GM23338 (cell line): ENCODE results near the gene FAM76A. TPM values are rescaled to one million over a fixed set of nuclear protein-coding genes. Genes with fewer than 3 reads are reported as not detected.

Experiments used
- ATAC-seq: fragments of 200-7000 bp; cut with Tn5 transposase; 3 replicates; pipeline ENCODE4 v1.9.1; 2020
- DNase-seq: peaks from one replicate; pipeline ENCODE4 v3.0.0-alpha.2; 2015; ENCODE audit warnings: low spot score
- H2AFZ ChIP-seq: fragments of 200-600 bp; sonication (generic); 2 replicates; pipeline ENCODE4 v1.8.0; 2016; ENCODE audit warnings: antibody characterized with exemption, mild to moderate bottlenecking, moderate library complexity
- H3F3A ChIP-seq: fragments of 200-600 bp; sonication (generic); replicated peaks from 2 replicates; pipeline ENCODE4 v1.8.0; 2017; ENCODE audit warnings: antibody characterized with exemption, mixed run types, low read depth
- H3K27ac ChIP-seq: fragments of 200-600 bp; sonication (generic); 2 replicates; pipeline ENCODE4 v1.6.1; 2016; ENCODE audit warnings: low read depth
- H3K27me3 ChIP-seq: fragments of 200-600 bp; sonication (generic); 2 replicates; pipeline ENCODE4 v1.8.0; 2016; ENCODE audit warnings: mild to moderate bottlenecking, mixed run types, moderate library complexity; ENCODE audit not compliant: insufficient read depth
- H3K36me3 ChIP-seq: fragments of 200-600 bp; sonication (generic); 2 replicates; pipeline ENCODE4 v1.8.0; 2016; ENCODE audit warnings: mild to moderate bottlenecking; ENCODE audit not compliant: insufficient read depth
- H3K4me1 ChIP-seq: fragments of 200-600 bp; sonication (generic); 2 replicates; pipeline ENCODE4 v1.8.0; 2016; ENCODE audit warnings: mild to moderate bottlenecking, moderate library complexity; ENCODE audit not compliant: insufficient read depth
- H3K4me2 ChIP-seq: fragments of 200-600 bp; sonication (generic); 2 replicates; pipeline ENCODE4 v1.7.1; 2017; ENCODE audit warnings: mixed run types
- H3K4me3 ChIP-seq: fragments of 200-600 bp; sonication (generic); 2 replicates; pipeline ENCODE4 v1.6.1; 2016; ENCODE audit warnings: mixed run types
- H3K79me2 ChIP-seq: fragments of 200-600 bp; sonication (generic); replicated peaks from 2 replicates; pipeline ENCODE4 v1.8.0; 2017; ENCODE audit warnings: mild to moderate bottlenecking; ENCODE audit not compliant: insufficient read depth
- H3K9me2 ChIP-seq: fragments of 200-600 bp; sonication (generic); 2 replicates; pipeline ENCODE4 v1.8.0; 2017; ENCODE audit not compliant: insufficient read depth
- H4K20me1 ChIP-seq: fragments of 200-600 bp; sonication (generic); replicated peaks from 2 replicates; pipeline ENCODE4 v1.8.0; 2017; ENCODE audit warnings: mild to moderate bottlenecking; ENCODE audit not compliant: insufficient read depth
- H3K27ac Mint-ChIP-seq: 2 replicates; pipeline ENCODE4 v1.8.0; 2020; ENCODE audit warnings: inconsistent platforms, mild to moderate bottlenecking, moderate library complexity, mixed read lengths
- H3K27me3 Mint-ChIP-seq: 3 replicates; pipeline ENCODE4 v1.8.0; 2022; ENCODE audit warnings: low read depth, mild to moderate bottlenecking, moderate library complexity, mixed read lengths, inconsistent platforms; ENCODE audit not compliant: insufficient read depth, poor library complexity
- H3K36me3 Mint-ChIP-seq: 3 replicates; pipeline ENCODE4 v1.8.0; 2021; ENCODE audit warnings: low read depth, mild to moderate bottlenecking, inconsistent platforms, moderate library complexity, mixed read lengths
- H3K4me1 Mint-ChIP-seq: 3 replicates; pipeline ENCODE4 v1.8.0; 2020; ENCODE audit warnings: mild to moderate bottlenecking, inconsistent platforms, mixed read lengths
- H3K4me3 Mint-ChIP-seq: 3 replicates; pipeline ENCODE4 v1.8.0; 2021; ENCODE audit warnings: moderate library complexity, mild to moderate bottlenecking, inconsistent platforms, mixed read lengths
- H3K9me3 Mint-ChIP-seq: 3 replicates; pipeline ENCODE4 v1.8.0; 2020; ENCODE audit warnings: moderate library complexity, mild to moderate bottlenecking, inconsistent platforms, mixed read lengths
- CREB1 ChIP-seq: fragments of 250-450 bp; sonication (Bioruptor Pico); IDR thresholded peaks from 2 replicates; pipeline ENCODE4 v1.5.0; 2020; ENCODE audit warnings: low read depth, mild to moderate bottlenecking, moderate library complexity
- EZH2 ChIP-seq: fragments of 200-600 bp; sonication (generic); IDR thresholded peaks from one replicate; pipeline ENCODE4 v1.8.0; 2017; ENCODE audit warnings: antibody characterized with exemption, mild to moderate bottlenecking, low read depth; ENCODE audit not compliant: unreplicated experiment
- EZH2phosphoT487 ChIP-seq: fragments of 200-600 bp; sonication (generic); IDR thresholded peaks from one replicate; pipeline ENCODE4 v1.8.1; 2018; ENCODE audit warnings: antibody characterized with exemption; ENCODE audit not compliant: unreplicated experiment
- JUNB ChIP-seq: IDR thresholded peaks from one replicate; pipeline ENCODE4 v1.6.1; 2016; ENCODE audit warnings: antibody characterized with exemption; ENCODE audit not compliant: unreplicated experiment
- NANOG ChIP-seq: IDR thresholded peaks from 2 replicates; pipeline ENCODE4 v1.6.1; 2016; ENCODE audit warnings: antibody characterized with exemption, borderline replicate concordance
- POLR2AphosphoS5 ChIP-seq: IDR thresholded peaks from 2 replicates; pipeline ENCODE4 v1.6.1; 2016; ENCODE audit warnings: antibody characterized with exemption, low read depth
- STAT1 ChIP-seq: IDR thresholded peaks from one replicate; pipeline ENCODE4 v1.6.1; 2016; ENCODE audit warnings: antibody characterized with exemption; ENCODE audit not compliant: unreplicated experiment
- ZNF114 ChIP-seq: fragments of 250-450 bp; sonication (Bioruptor Pico); IDR thresholded peaks from 2 replicates; pipeline ENCODE4 v1.5.0; 2020; ENCODE audit warnings: mild to moderate bottlenecking, moderate library complexity
- ZNF331 ChIP-seq: fragments of 250-450 bp; sonication (Bioruptor Pico); IDR thresholded peaks from 2 replicates; pipeline ENCODE4 v1.5.0; 2020; ENCODE audit warnings: low read depth, mild to moderate bottlenecking, moderate library complexity
- polyA plus RNA-seq: library from polyadenylated mRNA; unstranded; fragments of >200 nt; fragmentation: Nextera tagmentation; extraction: Ambion mirVana; gene quantifications from 2 replicates; pipeline ENCODE4 v1.2.1, GENCODE V29; 2016
- total RNA-seq: library from RNA; depleted of rRNA; stranded (reverse); fragments of >200 nt; shearing (Covaris generic); gene quantifications from 2 replicates; pipeline ENCODE4 v1.2.3, GENCODE V29; 2014
- TF ChIP-seq, protein P1 (sequence below), 2 experiments: fragments of 200-600 bp in 1 of 2; sonication (generic) in 1 of 2; conservative IDR thresholded peaks; 2 replicates each; pipeline versions ENCODE4 v1.5.1 to v1.6.1; 2016 to 2017; ENCODE audit warnings: antibody characterized with exemption in 2 of 2, low read depth in 2 of 2, mild to moderate bottlenecking in 2 of 2, moderate library complexity in 1 of 2
- TF ChIP-seq, protein P2 (sequence below): fragments of 250-450 bp; sonication (Bioruptor Pico); IDR thresholded peaks from 2 replicates; pipeline ENCODE4 v1.5.0; 2020; ENCODE audit warnings: mild to moderate bottlenecking, moderate library complexity
- TF ChIP-seq, protein P3 (sequence below): IDR thresholded peaks from 2 replicates; pipeline ENCODE4 v1.6.1; 2016; ENCODE audit warnings: antibody characterized with exemption
- TF ChIP-seq, protein P4 (sequence below): IDR thresholded peaks from one replicate; pipeline ENCODE4 v1.6.1; 2018; ENCODE audit warnings: antibody characterized with exemption; ENCODE audit not compliant: unreplicated experiment

Gene FAM76A
- total and polyA plus RNA-seq, 2 experiments from 2014 or later, result 12.5 to 13.8 TPM

DNA sequence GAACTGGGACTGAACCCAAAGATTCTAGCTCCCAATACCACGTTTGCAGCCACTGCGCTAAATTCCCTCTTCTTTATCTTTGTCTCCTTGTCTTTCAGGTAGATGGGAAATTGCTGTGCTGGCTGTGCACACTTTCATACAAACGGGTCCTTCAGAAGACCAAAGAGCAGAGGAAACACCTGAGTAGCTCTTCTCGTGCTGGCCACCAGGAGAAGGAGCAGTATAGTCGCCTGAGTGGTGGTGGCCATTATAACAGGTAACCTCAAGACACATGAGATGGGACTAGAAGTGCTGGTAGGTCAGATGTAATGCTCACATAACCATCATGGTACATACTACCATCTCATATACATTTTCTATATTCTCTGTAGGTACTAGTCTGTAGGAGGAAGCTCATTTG lies 18.8 kb downstream of the FAM76A start:
- no peaks in the 10 kb centered on the region for H3K27me3 ChIP-seq
- H3K4me3 ChIP-seq, result no peak overlapping the region
- H2AFZ ChIP-seq, result no peak overlapping the region
- H3K4me3 Mint-ChIP-seq, result no peak overlapping the region
- no peak for ATAC-seq
- DNase-seq, result no peak
- H3K36me3 Mint-ChIP-seq, result peaks cover 11% of the 10 kb centered on the region
- H3K79me2 ChIP-seq, result no peaks in the 10 kb centered on the region
- no peaks in the 10 kb centered on the region; the same call in 1 of the 2 replicates for H4K20me1 ChIP-seq
- peaks cover 7% of the 10 kb centered on the region; the same call in 1 of the 2 replicates for H3K36me3 ChIP-seq
- H3F3A ChIP-seq, result no peaks in the 10 kb centered on the region
- TF ChIP-seq, protein P1, sequence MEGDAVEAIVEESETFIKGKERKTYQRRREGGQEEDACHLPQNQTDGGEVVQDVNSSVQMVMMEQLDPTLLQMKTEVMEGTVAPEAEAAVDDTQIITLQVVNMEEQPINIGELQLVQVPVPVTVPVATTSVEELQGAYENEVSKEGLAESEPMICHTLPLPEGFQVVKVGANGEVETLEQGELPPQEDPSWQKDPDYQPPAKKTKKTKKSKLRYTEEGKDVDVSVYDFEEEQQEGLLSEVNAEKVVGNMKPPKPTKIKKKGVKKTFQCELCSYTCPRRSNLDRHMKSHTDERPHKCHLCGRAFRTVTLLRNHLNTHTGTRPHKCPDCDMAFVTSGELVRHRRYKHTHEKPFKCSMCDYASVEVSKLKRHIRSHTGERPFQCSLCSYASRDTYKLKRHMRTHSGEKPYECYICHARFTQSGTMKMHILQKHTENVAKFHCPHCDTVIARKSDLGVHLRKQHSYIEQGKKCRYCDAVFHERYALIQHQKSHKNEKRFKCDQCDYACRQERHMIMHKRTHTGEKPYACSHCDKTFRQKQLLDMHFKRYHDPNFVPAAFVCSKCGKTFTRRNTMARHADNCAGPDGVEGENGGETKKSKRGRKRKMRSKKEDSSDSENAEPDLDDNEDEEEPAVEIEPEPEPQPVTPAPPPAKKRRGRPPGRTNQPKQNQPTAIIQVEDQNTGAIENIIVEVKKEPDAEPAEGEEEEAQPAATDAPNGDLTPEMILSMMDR (conservative IDR thresholded peaks at IDR 0.05; ENCODE audit: low read depth in 2 of 2), result no peak
- no peak for TF ChIP-seq ZNF331 (CRISPR knock-in tag)
- TF ChIP-seq CREB1 (CRISPR knock-in tag), result no peak
- no peak for TF ChIP-seq POLR2AphosphoS5
- no peak for TF ChIP-seq JUNB
- TF ChIP-seq, protein P2, sequence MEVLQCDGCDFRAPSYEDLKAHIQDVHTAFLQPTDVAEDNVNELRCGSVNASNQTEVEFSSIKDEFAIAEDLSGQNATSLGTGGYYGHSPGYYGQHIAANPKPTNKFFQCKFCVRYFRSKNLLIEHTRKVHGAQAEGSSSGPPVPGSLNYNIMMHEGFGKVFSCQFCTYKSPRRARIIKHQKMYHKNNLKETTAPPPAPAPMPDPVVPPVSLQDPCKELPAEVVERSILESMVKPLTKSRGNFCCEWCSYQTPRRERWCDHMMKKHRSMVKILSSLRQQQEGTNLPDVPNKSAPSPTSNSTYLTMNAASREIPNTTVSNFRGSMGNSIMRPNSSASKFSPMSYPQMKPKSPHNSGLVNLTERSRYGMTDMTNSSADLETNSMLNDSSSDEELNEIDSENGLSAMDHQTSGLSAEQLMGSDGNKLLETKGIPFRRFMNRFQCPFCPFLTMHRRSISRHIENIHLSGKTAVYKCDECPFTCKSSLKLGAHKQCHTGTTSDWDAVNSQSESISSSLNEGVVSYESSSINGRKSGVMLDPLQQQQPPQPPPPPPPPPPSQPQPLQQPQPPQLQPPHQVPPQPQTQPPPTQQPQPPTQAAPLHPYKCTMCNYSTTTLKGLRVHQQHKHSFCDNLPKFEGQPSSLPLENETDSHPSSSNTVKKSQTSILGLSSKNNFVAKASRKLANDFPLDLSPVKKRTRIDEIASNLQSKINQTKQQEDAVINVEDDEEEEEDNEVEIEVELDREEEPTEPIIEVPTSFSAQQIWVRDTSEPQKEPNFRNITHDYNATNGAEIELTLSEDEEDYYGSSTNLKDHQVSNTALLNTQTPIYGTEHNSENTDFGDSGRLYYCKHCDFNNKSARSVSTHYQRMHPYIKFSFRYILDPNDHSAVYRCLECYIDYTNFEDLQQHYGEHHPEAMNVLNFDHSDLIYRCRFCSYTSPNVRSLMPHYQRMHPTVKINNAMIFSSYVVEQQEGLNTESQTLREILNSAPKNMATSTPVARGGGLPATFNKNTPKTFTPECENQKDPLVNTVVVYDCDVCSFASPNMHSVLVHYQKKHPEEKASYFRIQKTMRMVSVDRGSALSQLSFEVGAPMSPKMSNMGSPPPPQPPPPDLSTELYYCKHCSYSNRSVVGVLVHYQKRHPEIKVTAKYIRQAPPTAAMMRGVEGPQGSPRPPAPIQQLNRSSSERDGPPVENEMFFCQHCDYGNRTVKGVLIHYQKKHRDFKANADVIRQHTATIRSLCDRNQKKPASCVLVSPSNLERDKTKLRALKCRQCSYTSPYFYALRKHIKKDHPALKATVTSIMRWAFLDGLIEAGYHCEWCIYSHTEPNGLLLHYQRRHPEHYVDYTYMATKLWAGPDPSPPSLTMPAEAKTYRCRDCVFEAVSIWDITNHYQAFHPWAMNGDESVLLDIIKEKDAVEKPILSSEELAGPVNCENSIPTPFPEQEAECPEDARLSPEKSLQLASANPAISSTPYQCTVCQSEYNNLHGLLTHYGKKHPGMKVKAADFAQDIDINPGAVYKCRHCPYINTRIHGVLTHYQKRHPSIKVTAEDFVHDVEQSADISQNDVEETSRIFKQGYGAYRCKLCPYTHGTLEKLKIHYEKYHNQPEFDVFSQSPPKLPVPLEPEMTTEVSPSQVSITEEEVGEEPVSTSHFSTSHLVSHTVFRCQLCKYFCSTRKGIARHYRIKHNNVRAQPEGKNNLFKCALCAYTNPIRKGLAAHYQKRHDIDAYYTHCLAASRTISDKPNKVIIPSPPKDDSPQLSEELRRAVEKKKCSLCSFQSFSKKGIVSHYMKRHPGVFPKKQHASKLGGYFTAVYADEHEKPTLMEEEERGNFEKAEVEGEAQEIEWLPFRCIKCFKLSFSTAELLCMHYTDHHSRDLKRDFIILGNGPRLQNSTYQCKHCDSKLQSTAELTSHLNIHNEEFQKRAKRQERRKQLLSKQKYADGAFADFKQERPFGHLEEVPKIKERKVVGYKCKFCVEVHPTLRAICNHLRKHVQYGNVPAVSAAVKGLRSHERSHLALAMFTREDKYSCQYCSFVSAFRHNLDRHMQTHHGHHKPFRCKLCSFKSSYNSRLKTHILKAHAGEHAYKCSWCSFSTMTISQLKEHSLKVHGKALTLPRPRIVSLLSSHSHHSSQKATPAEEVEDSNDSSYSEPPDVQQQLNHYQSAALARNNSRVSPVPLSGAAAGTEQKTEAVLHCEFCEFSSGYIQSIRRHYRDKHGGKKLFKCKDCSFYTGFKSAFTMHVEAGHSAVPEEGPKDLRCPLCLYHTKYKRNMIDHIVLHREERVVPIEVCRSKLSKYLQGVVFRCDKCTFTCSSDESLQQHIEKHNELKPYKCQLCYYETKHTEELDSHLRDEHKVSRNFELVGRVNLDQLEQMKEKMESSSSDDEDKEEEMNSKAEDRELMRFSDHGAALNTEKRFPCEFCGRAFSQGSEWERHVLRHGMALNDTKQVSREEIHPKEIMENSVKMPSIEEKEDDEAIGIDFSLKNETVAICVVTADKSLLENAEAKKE (CRISPR knock-in tag), result no peak
- no peak for TF ChIP-seq STAT1
- TF ChIP-seq, protein P3, sequence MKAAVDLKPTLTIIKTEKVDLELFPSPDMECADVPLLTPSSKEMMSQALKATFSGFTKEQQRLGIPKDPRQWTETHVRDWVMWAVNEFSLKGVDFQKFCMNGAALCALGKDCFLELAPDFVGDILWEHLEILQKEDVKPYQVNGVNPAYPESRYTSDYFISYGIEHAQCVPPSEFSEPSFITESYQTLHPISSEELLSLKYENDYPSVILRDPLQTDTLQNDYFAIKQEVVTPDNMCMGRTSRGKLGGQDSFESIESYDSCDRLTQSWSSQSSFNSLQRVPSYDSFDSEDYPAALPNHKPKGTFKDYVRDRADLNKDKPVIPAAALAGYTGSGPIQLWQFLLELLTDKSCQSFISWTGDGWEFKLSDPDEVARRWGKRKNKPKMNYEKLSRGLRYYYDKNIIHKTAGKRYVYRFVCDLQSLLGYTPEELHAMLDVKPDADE, result no peak
- TF ChIP-seq ZNF114 (CRISPR knock-in tag), result no peak
- no peak for TF ChIP-seq NANOG
- TF ChIP-seq EZH2, result no peak
- TF ChIP-seq, protein P4, sequence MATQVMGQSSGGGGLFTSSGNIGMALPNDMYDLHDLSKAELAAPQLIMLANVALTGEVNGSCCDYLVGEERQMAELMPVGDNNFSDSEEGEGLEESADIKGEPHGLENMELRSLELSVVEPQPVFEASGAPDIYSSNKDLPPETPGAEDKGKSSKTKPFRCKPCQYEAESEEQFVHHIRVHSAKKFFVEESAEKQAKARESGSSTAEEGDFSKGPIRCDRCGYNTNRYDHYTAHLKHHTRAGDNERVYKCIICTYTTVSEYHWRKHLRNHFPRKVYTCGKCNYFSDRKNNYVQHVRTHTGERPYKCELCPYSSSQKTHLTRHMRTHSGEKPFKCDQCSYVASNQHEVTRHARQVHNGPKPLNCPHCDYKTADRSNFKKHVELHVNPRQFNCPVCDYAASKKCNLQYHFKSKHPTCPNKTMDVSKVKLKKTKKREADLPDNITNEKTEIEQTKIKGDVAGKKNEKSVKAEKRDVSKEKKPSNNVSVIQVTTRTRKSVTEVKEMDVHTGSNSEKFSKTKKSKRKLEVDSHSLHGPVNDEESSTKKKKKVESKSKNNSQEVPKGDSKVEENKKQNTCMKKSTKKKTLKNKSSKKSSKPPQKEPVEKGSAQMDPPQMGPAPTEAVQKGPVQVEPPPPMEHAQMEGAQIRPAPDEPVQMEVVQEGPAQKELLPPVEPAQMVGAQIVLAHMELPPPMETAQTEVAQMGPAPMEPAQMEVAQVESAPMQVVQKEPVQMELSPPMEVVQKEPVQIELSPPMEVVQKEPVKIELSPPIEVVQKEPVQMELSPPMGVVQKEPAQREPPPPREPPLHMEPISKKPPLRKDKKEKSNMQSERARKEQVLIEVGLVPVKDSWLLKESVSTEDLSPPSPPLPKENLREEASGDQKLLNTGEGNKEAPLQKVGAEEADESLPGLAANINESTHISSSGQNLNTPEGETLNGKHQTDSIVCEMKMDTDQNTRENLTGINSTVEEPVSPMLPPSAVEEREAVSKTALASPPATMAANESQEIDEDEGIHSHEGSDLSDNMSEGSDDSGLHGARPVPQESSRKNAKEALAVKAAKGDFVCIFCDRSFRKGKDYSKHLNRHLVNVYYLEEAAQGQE, result no peak
- no peak for TF ChIP-seq EZH2phosphoT487
- H3K4me2 ChIP-seq, result no peak overlapping the region
- H3K27ac Mint-ChIP-seq, result no peak overlapping the region
- no peak overlapping the region for H3K27ac ChIP-seq
- no peaks in the 10 kb centered on the region for H3K4me1 ChIP-seq
- H3K9me3 Mint-ChIP-seq, result no peaks in the 10 kb centered on the region
- H3K4me1 Mint-ChIP-seq, result no peaks in the 10 kb centered on the region
- 0 out of 2 replicates have a peak, but pooled peaks cover 2% of the 10 kb centered on the region for H3K9me2 ChIP-seq
- H3K27me3 Mint-ChIP-seq, result peaks cover 6% of the 10 kb centered on the region
